Dendritic cell treated with granulocyte-macrophage colony-stimulating factor and Interleukin-4, amounts not matched to agents 40 ng/mL and 50 ng/mL, for 4 days (primary cell): ENCODE data around the gene DNAL4.
A peak's percentile ranks its signal among the peaks of the same experiment; 100 is the strongest.

Experiments
- H3K27ac Mint-ChIP-seq: one replicate; pipeline ENCODE4 v1.8.0; 2022; ENCODE audit warnings: mild to moderate bottlenecking, mixed read lengths
- H3K27me3 Mint-ChIP-seq: one replicate; pipeline ENCODE4 v1.8.0; 2022; ENCODE audit warnings: mild to moderate bottlenecking, mixed read lengths
- H3K36me3 Mint-ChIP-seq: one replicate; pipeline ENCODE4 v1.8.0; 2022; ENCODE audit warnings: low read depth, mixed read lengths
- H3K4me1 Mint-ChIP-seq: one replicate; pipeline ENCODE4 v1.8.0; 2022; ENCODE audit warnings: low read depth, mixed read lengths
- H3K4me3 Mint-ChIP-seq: one replicate; pipeline ENCODE4 v1.8.0; 2022; ENCODE audit warnings: mild to moderate bottlenecking, moderate library complexity, mixed read lengths
- H3K9me3 Mint-ChIP-seq: one replicate; pipeline ENCODE4 v1.8.0; 2022; ENCODE audit warnings: mixed read lengths
- intact Hi-C: fragments of 100-400 bp; cut with micrococcal nuclease; formaldehyde crosslinking; loops from one replicate; pipeline ENCODE4 v1.15.0; 2022

The DNAL4 gene

DNA sequence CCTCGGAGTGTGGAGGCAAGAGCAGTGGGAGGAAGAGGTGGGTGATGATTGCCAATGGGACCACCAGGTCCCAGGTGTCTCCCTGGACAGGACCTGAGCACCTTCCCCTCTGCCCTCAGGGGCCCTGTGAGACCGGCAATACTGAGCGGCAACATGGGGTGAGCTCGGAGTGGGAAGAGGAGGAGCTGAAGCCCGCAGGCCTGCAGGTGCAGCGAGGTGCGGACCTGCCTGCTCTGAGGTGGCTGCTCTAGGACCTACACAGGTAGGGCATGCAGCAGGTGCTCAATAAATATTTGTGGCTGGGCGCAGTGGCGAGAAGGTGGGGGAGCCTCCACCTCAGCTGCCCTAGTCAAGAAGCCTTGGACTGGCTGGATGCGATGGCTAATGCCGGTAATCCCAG, 25.9 kb downstream of the DNAL4 start:
- H3K27ac Mint-ChIP-seq: no peak overlapping the region
- H3K4me3 Mint-ChIP-seq: no peak overlapping the region
- H3K36me3 Mint-ChIP-seq: no peaks in the 10 kb centered on the region
- intact Hi-C loops: loop anchor here (10.0 kb wide), 1 partner anchor 237 kb away; no protein-coding TSS in a partner anchor
- H3K4me1 Mint-ChIP-seq: peaks cover 6% of the 10 kb centered on the region
- peaks cover 10% of the 10 kb centered on the region for H3K27me3 Mint-ChIP-seq
- no peaks in the 10 kb centered on the region for H3K9me3 Mint-ChIP-seq

DNA sequence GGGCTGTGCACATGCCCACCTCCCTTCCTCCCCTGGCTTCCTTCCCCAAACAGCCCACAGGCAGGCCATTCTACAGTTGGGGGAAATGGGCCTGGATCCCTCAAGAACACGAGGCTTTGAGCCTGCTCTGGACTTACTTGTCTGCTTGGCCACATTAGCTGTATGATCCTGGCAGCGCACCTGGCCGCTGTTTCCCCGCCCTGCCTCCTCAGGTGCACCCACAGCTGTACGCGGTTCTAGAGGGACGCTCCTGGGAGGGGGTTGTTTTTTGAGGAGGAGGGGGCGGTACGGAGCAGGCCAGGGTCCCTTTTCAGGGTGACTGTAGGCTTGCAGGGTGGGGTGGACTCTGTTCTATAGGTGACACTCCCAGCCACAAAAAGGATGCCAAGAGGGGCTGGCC, 26.6 kb downstream of the DNAL4 start:
- Mint-ChIP-seq H3K36me3 (no peaks in the 10 kb centered on the region), H3K4me1 (peaks cover 6% of the 10 kb centered on the region), H3K27ac (no peak overlapping the region), H3K9me3 (no peaks in the 10 kb centered on the region), H3K27me3 (peaks cover 13% of the 10 kb centered on the region), H3K4me3 (no peak overlapping the region)
- intact Hi-C loops: loop anchor here (10.0 kb wide), 1 partner anchor 237 kb away; no protein-coding TSS in a partner anchor

DNA sequence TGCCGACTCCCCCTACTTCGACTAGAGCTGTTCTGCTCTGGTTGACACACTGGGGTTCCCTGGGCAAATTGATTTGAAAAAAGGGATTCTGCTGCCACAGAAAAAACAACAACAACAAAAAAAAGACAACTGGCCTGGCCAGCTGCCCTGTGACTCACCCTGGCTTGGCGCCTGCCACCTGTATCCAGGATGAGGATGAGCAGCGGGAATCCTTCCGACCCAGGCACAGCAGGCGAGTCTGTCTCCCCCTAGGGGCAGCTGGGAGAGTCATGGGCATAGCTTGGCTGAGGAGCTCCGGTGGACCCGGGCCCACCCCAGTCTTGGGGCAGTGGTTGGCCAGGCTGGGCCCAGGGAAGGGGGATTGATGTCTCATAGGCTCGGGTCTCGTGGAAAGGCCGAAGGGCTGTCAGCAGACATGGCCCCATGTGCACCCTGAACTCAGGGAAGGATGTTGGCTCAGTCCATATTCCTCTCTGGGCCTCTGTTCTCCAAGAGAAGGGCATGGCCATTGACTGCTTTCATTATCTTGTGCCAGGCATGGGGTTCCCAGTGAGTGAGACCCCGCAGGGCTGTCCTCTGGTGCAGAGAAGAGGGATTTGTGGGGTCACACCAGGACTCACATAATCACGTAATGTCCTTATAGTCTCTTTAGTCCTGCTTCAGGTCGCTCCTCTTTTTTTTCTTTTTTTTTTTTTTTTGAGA, 27.7 kb downstream of the DNAL4 start:
- intact Hi-C loops: loop anchor here (10.0 kb wide), 1 partner anchor 239 kb away; no protein-coding TSS in a partner anchor
- Mint-ChIP-seq H3K4me1 (peaks cover 6% of the 10 kb centered on the region), H3K4me3 (no peak overlapping the region), H3K27me3 (peaks cover 13% of the 10 kb centered on the region), H3K9me3 (no peaks in the 10 kb centered on the region), H3K36me3 (no peaks in the 10 kb centered on the region), H3K27ac (no peak overlapping the region)

DNA sequence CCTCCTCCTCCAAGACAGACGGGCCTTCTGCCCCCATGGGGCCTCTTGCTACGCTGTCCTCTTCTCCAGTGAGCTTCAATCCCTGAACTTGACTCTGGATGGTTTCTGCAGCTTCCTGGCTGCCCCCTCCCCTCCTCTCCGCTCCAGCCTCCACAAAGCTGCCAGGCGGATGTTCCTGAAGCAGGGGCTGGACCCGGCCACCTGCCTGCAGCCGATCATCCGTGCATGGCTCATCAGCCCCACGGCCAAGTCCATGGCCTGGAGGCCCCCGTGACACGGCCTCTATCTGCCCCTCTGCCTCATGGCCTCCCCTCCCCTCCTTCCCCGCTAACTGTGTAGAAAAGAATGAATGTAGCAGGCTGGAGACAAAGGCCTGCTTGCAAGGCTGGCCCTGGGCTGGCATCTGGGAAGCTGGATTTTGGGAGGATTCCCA, 31.4 kb downstream of the DNAL4 start:
- no peak overlapping the region for H3K4me3 Mint-ChIP-seq
- no peak overlapping the region for H3K27ac Mint-ChIP-seq
- peaks cover 19% of the 10 kb centered on the region for H3K4me1 Mint-ChIP-seq
- intact Hi-C loops: loop anchor here (10.0 kb wide), 1 partner anchor 242 kb away; no protein-coding TSS in a partner anchor
- H3K9me3 Mint-ChIP-seq: no peaks in the 10 kb centered on the region
- H3K27me3 Mint-ChIP-seq: peaks cover 5% of the 10 kb centered on the region
- H3K36me3 Mint-ChIP-seq: no peaks in the 10 kb centered on the region

DNA sequence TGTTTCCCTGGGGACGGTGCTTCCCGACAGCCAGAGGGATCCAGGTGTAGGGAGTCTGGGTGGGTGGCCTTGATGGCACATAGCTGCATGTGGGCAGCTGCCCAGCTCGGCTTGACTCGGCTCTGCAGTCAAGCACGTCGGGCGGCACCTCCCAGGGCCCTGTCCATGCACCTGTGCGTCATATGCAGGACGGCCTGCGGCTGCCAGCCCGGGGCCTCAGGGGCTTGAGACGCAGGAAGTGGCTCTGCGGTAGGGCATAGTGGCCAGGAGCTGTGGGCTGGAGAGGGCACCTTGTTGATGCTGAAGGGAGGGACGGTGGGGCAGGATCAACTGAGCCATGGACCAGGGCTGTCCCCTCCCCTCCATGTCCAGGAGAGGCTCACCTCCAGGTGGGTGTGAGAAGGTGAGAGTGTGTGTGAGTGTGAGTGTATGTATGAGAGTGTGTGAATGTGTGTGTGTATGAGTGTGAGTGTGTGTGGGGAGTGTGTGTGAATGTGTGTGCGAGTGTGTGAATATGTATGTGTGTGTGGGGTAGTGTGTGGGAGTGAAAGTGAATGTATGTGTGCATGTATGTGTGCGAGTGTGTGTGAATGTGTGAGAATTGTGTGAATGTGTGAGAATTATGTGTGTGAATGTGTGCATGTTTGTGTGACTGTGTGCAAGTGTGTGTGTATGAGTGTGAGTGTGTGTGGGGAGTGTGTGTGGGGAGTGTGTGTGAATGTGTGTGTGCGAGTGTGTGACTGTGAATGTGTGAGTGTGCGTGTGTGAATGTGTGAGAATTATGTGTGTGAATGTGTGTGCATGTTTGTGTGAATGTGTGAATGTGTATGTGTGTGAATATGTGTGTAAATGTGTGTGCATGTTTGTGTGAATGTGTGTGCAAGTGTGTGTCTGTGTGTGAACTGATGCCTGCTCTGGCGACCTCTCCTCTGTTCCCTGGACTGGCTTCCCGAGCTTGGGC, 32.5 kb downstream of the DNAL4 start:
- Mint-ChIP-seq H3K27ac (no peak overlapping the region), H3K9me3 (no peaks in the 10 kb centered on the region), H3K4me1 (peaks cover 30% of the 10 kb centered on the region), H3K36me3 (no peaks in the 10 kb centered on the region), H3K27me3 (peaks cover 5% of the 10 kb centered on the region), H3K4me3 (no peak overlapping the region)
- intact Hi-C loops: loop anchor here (10.0 kb wide), 1 partner anchor 243 kb away; no protein-coding TSS in a partner anchor

DNA sequence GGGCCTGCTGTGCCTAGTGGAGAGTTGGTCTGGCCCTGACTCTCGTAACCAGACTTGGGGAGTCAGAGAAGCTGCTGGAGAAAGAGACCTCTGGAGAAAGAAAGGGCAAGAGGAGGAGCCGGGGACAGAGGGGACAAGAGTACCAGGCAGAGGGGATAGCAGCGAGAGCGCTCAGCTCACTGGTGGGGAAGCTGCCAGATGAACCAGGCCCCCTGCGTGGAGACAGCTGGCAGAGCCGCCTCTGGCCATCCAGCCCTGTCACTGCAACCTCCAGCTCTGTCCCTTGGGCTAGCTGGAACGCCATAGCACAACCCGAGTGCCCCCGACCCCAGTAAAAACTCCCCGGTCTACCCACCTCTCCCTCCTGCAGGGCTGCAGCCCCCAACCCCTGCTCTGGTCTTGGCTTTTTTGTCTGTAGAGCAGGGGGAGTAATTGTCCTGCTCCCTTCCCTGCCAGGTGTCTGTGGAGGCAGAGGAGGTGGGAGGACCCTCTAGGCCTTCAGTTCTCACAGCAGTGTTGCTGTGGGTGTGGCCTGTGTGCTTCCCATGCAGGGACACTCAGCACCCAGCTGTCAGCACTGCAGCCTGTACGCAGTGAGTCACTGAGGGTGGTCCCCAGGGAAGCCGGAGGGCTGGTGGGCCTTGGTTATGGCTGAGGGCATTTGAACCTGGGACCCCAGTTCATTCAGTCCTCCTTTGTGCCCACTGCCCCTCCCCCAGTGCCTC, 33.3 kb downstream of the DNAL4 start:
- Mint-ChIP-seq H3K36me3 (no peaks in the 10 kb centered on the region), H3K27me3 (peaks cover 5% of the 10 kb centered on the region), H3K4me3 (no peak overlapping the region), H3K27ac (no peak overlapping the region), H3K4me1 (peaks cover 32% of the 10 kb centered on the region), H3K9me3 (no peaks in the 10 kb centered on the region)
- intact Hi-C loops: loop anchor here (10.0 kb wide), 1 partner anchor 244 kb away; no protein-coding TSS in a partner anchor

DNA sequence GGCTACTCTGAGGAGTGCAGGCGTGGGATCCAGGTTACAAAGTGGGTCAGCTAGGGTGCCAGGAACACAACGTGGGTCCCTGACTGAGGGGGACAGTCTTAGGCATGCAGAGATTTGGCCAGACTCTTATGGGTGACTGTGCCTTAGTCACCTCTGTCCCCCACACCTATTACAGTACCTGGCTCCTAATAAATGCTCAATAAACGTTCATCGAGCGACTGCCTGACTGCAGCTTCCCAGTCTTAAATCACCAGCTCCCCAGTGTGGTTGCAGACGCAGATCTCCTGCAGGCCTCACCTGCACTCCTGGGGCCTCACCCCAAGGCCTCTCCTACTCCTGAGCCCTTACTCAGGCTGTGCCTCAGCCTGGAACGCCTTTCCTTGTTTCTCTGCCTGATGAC, 34.9 kb downstream of the DNAL4 start:
- Mint-ChIP-seq H3K4me1 (peaks cover 45% of the 10 kb centered on the region), H3K9me3 (no peaks in the 10 kb centered on the region), H3K27ac (no peak overlapping the region), H3K27me3 (peaks cover 5% of the 10 kb centered on the region), H3K4me3 (no peak overlapping the region), H3K36me3 (peaks cover under 1% of the 10 kb centered on the region)
- intact Hi-C loops: no loop called here

DNA sequence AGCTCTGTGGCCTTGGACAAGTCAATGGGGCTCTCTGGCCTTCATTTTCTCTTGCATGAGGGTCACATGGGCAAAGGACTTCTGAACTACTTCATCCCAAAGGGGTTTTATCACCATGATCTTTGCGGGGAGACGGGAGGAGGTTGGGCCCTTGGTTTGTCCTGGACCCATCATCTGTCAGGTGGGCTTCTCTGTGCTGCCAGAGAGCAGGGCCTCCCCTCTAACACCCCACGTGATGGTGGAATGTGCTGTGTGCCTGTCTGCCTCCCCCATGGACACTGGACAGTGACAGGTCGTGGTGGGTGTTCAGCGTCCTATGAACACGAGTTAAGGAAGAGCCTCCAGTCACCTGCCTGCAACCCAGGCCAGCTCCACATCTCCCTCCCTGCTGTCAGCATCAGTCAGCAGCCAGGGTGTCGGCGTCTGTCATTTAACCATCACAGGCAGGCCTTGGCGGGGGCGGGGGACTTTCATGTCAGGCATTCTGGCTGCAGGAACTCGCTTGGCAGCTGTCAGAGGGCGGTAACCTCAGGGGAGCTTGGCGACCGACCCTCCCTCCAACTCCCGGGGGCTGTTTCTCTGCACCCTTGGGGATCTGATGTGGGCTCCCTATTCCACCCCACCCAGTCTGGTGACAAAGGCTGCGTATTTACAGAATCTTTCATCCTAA, 35.5 kb downstream of the DNAL4 start:
- peaks cover 3% of the 10 kb centered on the region for H3K27me3 Mint-ChIP-seq
- intact Hi-C loops: no loop called here
- H3K36me3 Mint-ChIP-seq: peaks cover 6% of the 10 kb centered on the region
- H3K9me3 Mint-ChIP-seq: no peaks in the 10 kb centered on the region
- H3K4me3 Mint-ChIP-seq: no peak overlapping the region
- H3K27ac Mint-ChIP-seq: no peak overlapping the region
- peaks cover 51% of the 10 kb centered on the region for H3K4me1 Mint-ChIP-seq

DNA sequence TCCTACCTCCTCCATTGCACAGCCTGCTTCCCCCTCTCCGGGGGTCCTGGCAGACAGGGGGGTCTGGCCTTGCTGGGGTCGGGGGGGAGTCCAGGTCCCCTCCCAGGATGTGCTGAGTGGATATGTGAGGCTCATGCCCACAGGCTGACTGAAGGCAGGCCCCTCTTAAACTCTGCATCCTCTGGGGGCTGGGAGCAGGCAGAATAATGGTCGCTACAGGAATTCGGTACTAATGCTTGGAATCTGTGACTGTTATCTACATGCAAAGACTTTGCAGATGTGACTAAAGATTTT, 36.5 kb downstream of the DNAL4 start:
- H3K36me3 Mint-ChIP-seq: peaks cover 16% of the 10 kb centered on the region
- no peak overlapping the region for H3K4me3 Mint-ChIP-seq
- H3K27ac Mint-ChIP-seq: peak overlapping the region; percentile 90
- no peaks in the 10 kb centered on the region for H3K9me3 Mint-ChIP-seq
- H3K4me1 Mint-ChIP-seq: peaks cover 60% of the 10 kb centered on the region
- H3K27me3 Mint-ChIP-seq: peaks cover under 1% of the 10 kb centered on the region
- intact Hi-C loops: loop anchor here (2.0 kb wide), 1 partner anchor 53 kb away; the partner anchor contains the start of gene GTPBP1

DNA sequence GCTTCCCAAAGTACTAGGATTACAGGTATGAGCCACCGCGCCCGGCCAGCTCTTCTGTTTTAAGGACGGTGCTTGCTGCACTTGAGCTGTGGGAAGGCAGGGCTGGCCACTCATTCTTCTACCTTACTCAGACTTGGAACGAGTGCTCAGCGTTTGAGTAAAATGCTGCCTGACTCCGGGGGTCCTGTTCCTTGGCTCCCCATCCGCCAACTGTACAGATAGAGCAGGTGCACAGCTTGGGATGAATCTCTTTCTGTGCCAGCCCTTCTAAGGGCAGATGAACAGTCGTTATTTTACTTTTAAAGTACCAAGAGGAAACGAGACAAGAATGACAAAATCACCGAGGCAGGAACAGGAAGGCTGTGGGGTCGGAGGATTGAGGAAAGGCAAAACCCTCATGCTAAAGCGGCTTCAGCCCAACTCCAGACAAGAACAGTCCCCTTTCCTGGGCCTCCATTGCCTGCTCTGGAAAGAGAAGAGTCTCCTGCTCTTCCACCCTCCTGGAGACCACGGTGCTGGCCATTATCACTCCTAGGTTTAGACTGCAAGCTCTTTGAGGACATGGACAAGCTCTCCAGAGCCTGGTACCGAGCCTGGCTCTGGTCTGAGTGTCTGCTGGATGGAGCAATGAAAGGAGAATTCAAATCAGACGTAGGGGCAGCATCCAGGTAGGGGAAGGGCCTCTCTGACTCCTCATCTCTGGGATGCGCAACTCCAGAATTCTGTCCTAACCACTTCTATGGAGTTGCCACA, 37.1 kb downstream of the DNAL4 start:
- peaks cover 65% of the 10 kb centered on the region for H3K4me1 Mint-ChIP-seq
- H3K36me3 Mint-ChIP-seq: peaks cover 21% of the 10 kb centered on the region
- no peaks in the 10 kb centered on the region for H3K27me3 Mint-ChIP-seq
- H3K27ac Mint-ChIP-seq: peak overlapping the region; percentile 90
- H3K9me3 Mint-ChIP-seq: no peaks in the 10 kb centered on the region
- peak overlapping the region; percentile 77 for H3K4me3 Mint-ChIP-seq
- intact Hi-C loops: loop anchor here (2.0 kb wide), 1 partner anchor 52 kb away; the partner anchor contains the start of gene GTPBP1

DNA sequence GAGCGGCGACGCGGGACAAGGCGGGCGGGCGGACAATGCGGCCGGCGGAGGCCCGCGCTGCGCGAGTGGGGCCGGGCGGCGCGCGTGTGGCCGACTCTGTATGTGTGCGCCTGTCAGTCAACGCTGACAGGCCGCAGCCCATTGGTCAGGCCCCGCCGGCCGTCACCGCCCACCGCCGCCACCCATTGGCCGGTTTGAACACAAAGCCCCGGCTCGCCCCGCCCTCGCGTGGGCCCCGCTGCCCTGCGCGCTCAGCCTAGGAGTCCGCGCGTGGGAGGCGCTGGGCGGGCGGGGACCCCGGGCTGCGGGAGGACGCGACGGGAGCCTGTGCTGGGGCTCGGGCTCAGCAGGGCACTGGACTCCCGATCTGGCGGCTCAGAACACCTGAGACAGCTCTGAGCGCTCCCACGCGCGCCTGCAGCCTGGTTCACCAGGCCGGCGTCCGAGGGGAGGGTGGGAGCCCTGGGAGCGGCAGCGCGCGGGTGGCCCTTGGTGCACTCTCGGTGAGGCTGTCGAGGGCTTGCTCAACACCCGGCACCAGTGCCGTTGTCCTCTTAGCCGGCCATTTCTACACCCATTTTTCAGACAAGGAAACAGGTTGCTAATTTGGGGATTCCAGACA, 37.9 kb downstream of the DNAL4 start, which contains the start of gene SUN2:
Gene SUN2, minus strand, starts transcription at position 88 of the 622 bp plus-strand sequence. CDS start 3,370 bp downstream, outside the sequence.
- Mint-ChIP-seq H3K4me1 (peaks cover 74% of the 10 kb centered on the region), H3K27ac (peak within 1 kb of the TSS; percentile 90), H3K4me3 (peak within 1 kb of the TSS; percentile 77), H3K36me3 (peaks cover 30% of the 10 kb centered on the region), H3K27me3 (no peaks in the 10 kb centered on the region), H3K9me3 (no peaks in the 10 kb centered on the region)
- intact Hi-C loops: loop anchor here (2.0 kb wide), 1 partner anchor 51 kb away; the partner anchor contains the start of gene GTPBP1
